Stimulated activated CD8-positive, alpha-beta memory T cell treated with anti-CD3 and anti-CD28 coated beads, Interleukin-15, amount 100 ng/mL, for 24 hours (primary cell): ENCODE results near the gene CRAT.

Experiments used
- DNase-seq: peaks from one replicate; pipeline ENCODE4 v3.0.0-alpha.2; 2020; ENCODE audit warnings: low read depth

The CRAT gene

DNA sequence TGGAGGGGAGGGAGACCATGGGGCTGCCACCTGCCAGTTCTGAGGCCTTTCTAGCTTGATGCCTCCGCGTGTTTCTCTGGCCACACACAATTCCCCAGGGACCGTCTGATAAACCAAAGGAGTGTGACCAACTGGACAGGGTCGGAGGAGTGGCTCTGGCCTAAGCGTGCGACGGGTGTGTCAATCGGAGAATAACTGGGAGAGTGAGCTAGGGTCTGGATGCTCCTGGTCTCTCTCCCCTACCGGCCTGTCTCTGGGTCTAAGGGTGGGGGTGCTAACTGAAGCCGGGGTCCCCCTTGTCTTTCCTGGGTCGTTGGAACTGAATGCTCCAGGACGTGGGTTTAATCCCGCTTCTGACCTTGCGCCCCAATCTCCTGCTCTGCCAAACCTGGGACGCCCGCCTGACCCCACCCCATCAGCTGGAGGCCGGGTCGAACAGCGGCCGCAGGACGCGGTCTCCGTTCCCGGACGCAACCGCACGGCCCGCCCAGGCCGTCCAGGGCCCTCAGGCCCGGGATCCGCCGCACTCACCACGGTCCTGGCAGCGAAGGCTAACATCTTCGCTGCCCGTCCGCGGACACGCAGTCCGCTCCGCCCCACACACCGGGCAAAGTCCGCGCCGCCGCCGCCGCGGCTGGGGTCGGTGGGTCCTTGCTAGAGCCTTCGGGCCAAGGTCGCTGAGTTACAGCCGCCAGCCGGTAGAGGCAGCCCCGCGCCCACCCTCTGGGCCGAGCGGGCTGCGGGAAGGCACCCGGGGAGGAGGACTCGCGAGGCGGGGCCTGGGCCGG, 447 bp downstream of the CRAT start:
- no peak for DNase-seq

DNA sequence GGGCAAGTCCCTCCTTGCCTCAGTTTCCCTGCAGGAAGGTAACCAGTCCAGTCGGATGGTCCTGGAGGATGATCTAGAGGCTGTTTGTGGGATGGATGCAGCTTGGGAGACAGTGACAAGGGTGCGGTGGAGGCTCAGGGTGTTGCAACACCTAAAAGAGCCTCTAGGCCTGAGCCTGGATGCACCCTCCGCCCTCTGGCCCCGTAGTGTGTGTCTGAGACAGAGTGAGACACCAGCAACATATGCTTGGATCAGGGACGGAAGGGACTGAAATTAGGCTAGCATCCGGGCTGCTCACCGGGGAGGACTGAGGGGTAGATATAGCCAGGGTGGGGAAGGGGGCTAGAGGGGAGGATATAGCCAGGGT, 1.1 kb downstream of the CRAT start:
- no peak for DNase-seq

DNA sequence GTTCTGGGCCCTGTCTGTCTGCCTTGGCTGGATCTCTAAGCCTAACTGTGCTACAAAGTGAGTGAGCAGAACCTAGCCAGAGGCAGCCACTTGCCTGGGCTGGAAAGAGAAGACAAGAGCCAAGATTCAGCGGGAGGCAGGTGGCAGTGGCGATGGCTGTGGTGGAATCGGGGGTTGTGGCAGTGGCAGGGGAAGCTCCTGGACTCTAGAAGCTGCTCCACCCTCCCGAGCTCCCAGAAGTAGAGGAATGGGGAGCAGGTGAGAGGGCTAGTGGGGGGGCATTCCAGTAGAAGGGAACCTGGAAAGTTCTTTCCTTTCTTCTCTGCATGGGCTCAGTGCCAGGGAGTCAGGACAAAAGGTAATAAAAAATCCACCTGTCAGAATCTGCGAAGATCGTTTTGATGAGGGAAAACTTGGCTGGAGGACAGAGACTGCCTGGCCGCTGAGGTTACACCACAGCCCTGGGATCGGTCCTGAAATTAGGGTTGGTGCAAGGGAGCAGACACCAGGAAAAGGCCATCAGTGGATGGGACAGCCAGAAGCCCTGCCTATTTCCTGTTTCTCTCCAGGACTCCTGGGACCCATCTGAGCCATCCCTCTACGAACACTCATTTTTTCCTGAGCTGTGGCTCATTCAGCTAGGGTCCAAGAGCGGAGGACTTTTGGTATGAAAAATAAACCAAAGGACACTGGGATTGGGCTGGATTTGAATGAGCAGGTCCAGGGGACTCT, 1.6 kb downstream of the CRAT start:
- no peak for DNase-seq

DNA sequence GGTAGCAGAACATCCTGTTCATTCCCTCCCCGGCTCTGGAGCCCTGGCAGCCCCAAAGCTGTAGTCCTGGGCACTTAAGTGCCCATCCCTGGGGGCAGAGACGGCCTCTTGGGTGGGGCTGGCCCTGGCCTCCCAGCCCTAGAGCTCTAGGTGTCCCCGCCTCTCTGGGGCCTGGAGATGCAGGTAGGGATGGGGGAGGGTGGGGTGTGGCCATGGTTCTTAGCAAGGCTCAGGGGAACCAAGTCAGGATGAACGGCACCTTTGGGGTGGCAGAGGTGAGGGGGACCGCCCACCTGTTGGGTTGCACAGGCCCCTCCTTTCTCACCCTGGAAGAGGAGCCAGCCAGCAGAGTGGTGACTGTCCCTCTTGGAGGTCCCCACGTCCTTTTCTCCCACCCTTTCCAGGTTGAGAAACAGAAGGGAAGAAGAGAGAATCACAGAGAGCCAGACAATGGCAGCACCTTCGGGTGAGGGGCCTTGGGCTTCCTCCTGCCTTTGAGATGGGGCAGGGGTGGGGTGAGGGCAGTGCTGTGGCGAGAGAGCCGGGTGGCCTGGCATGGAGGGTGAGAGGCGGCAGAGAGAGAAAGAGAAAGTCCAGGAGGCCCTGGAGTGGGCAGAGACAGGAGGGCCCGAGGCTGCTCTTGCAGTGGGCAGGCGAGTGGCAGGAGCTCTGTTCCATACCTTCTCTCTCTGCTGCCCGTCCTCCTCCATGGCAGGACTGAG, 2.3 kb downstream of the CRAT start:
- no peak for DNase-seq

DNA sequence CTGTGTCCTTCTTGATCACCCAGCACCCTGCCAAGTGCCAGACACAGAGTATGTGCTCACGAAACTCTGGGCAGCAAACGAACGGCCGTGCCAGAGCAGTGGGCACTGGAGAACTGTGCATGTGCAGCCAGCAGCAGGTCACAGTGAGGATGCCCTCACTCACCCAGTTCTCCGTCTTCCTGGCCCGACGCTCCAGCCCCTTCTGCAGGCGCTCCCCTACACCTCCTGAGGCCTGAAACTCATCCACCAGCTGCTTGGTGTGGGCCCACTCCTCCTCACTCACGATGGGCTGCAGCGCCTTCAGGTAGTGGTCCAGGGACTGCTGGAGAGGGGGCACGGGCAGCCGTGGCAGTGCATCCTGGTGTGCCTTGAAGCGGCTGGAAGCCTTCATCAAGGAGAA, 2.9 kb downstream of the CRAT start:
- no peak for DNase-seq

DNA sequence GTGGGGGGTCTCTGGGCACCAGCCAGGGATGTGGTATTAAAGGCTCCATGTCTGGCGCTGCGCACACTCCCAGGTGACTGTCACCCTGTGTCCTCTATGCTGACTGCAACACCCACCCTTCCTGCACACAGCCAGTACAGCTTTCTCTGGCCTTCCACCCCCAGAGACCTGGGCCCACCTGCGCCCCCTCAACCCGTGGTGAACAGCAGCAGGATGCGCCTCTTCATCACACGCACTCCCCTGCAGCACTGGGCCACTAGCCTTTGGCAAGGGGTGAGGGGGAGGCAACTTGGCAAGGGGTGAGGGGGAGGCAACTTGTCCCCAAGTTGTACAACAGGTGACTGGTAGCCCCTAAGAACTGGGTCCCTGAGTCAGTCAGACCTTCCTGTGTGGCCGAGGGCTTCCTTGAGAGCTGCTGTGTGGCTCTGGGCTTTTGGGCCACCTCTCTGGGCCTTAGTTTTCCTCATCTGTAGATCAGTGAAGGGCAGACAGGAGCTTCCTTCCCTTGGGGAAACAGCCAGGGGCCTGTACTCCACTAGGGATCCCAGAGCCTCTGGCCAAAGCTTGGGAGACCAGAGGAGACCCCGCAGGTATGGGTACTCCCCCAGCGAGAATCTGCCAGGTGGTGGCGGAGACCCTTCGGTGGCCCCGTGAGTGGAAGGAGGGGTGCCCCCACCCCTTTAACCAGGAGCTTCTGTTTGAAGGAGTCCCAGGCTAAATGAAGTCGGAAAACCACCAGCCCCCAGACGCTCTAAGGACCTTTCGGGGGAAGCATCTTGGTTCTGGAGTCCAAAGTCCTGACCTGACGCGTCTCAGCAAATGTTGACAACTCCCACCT, 4.5 kb downstream of the CRAT start:
- DNase-seq: no peak

DNA sequence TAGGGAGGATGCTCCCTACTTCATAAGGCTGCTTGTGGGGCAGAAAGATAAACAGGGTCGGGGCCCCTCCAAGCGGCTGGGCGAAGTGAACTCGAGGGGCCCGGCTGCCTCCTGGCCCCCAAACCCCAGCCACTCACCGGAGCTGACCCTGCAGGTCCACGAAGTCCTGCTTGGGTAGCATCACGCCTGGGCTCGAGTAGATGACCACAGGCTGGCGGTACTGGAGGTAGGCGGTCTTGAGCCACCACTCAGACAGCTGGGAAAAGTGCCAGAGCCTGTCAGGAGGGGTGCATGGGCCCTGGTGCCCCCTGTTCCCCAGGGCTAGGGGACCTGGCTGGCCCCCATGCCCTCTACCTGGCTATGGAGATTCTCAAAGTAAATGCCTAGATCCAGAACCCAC, 6.5 kb downstream of the CRAT start:
- DNase-seq: no peak

DNA sequence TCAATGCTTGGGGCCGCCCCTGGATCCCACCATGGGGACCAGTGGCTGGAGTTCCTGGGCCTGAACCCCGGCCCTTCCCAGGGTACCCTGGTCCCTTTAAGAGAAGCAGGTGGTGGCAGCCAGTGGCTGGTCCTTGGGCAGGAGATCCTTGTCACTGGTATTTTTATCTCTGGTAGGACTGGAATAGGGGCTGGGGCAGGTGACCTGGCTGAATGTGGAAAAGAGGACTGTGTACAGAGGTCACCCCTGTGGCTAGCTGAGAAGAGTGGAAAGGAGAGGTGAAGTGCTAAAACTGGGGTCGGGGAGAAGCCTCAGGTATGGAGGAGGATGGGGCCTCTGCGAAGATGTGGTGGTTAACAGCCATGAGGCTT, 7.0 kb downstream of the CRAT start:
- DNase-seq: no peak

DNA sequence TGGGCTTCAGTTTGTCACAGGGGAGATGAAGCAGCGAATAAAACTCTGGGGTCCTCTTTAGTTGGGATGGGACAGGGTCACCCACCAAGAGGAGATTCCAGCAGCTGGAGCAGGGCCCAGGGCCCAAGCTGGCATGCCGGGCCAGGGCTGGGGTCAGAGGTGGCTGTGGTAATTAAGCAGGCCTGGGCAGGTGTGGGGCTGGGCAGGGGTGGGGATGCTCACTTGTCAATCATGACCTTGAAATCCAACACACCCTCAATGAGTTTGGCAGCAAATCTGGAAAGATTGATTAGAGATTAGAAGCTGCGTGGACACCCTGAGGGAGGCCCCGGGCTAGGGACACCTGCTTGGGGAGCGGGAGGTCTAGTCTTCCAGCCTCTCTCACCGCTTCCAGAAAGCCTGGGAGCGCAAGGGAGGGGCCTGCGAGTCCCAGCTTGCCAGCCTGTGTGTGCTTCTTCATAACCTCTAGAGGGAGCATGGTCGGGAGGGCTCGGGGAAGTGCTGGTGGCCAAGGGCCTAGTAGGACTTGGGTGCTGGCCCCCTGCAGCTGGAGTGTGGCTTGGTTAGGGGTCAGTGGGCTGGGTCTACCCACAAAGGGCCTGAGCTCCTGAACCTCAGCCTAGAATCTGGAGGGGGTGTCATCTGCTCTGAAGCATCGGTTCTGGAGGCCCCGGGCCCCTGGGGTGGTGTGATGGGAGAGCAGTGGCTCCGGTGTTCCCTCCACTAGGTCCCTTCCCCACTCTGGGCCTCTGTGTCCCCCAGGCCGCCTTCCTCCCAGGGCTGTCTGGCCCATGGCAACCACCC, 7.6 kb downstream of the CRAT start:
- DNase-seq: no peak

DNA sequence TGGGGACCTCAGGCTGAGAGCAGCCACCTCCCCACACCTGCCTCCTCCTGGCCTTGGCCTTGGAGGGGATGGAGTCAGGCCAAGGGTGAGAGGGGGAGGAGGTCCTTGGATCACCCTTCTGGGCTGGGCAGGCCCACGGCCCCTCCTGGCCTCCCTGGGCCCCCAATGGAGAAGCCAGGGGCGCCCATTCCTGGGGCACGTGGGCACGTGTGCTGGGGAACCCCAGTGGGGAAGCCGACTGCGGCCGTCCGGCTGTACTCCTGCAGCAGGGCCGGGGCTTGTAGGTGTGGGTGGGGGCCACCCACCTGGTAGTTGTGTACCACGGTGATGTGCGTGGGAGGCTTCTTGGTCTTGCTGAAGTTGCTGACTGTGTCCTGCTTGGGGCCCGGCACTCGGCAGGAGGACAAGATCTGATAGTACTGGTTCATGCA, 8.5 kb downstream of the CRAT start:
- no peak for DNase-seq

DNA sequence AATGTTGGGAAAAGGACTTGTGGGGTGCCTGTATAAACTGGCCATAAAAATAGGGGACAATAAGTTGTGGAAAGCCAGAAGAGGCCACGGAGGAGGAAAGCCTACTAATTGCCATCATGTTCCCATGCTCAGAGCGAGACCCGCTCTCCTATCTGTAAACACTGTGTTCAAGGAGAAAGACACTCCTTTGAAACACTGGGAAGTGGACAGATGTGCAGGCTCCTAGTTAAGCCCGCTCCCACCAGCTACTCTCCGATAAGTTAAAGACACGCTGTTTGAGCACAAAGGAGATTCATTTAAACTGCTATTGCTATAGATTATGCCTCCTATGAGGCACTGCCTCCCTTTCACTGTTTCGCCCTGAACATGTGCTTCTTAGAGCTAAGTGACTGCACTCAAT, 9.3 kb downstream of the CRAT start:
- no peak for DNase-seq

DNA sequence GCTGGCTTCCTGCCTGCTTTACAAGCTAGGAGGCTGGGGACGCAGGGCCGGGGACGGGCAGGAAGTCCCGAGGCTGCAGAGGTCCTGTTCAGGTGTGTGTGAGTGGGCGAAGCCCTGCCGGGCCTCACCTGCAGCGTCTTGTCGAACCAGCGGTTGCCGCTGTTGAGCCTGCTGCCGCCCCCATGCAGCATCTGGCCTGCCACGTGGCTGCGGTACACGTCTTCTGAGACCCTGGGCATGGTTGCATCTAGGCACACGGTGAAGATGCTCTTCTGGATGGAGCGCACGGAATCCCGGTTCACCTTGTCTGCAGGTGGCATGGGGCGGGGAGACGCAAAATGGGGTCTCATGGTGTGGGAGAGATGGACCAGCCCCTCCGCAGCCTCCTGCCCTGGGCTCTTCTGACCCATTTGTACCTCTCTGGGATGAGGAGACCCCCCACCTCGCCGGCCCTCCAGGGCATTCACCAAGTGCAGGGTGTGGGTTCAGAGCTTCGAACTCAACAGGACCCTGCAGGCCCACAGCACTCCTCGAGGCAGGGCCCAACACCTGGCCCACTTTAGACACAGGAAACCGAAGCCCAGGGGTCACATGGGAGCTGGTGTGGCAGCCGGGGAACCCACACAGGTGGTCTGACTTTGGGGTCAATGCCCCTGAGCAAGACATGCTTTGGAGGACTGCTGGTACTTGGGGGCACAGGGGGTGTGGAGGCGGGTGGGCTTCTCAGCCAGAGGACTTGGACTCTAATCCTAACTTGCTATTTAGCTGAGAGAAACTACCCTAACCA, 10.0 kb downstream of the CRAT start:
- DNase-seq: no peak

DNA sequence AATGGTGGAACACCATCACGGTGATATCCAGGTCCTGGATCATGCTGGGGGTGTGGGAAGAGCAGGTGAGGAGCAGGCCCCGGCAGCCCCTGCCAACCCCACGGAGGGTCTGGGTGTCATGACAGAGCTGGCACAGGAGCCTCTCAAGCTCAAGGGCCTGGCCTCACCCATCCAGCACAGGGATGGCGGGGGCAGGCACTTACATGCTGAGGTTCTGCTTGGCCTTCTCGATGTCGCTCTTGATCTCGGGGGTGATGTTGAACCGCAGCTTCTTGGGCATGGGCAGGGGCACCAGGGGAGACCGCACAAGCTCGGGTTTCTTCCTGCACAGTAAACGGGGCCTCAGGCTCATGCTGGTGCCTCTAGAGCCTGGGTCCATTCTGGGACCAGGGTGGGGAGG, 12.3 kb downstream of the CRAT start:
- DNase-seq: no peak

DNA sequence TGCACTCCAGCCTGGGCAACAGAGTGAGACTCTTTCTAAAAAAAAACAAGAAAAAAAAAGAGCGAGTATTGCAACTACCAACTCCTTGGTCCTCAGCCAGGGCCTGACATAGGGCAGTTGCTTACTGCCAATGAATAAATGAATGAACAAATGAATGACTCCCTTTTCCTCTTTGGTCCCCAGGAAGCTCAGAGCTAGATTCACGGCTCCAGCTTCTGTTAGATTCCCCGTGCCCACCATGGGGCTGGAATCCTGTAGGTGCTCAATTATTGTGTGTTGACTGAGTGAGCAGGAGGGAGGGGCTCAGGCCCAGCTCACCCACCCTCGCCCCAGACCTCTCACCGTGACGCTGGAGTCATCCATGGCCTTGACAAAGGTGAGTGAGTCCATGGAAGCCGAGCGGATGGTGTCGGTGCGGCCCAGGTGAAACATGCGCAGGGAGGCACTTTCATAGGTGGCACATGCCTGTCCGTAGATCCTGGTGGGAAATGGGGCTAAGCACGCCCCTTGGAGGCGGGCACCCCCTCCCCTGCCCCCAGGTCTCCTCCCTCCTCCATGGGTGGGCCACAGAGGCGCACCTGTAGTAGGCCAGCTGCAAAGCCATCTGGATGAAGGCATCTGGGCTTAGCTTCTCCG, 12.8 kb downstream of the CRAT start:
- no peak for DNase-seq

DNA sequence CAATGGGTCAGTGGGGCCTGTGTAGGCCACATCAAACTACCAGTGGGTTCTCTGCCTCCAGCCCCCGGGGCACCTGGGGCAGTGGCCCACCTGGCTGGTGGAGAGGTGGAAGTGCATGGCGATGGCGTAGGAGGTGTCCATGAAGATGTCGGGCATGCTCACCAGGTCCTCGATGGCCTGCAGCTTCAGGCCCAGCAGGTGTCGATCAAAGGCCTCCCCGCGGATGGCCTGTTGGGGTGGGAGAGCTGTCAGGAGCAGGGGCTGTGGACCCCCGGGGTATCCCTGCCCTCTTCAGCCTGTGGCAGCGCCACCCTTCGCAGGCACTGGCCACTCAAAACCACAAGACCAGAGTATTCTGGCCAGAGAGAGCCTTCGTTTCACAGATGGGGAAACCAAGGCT, 14.7 kb downstream of the CRAT start:
- no peak for DNase-seq

DNA sequence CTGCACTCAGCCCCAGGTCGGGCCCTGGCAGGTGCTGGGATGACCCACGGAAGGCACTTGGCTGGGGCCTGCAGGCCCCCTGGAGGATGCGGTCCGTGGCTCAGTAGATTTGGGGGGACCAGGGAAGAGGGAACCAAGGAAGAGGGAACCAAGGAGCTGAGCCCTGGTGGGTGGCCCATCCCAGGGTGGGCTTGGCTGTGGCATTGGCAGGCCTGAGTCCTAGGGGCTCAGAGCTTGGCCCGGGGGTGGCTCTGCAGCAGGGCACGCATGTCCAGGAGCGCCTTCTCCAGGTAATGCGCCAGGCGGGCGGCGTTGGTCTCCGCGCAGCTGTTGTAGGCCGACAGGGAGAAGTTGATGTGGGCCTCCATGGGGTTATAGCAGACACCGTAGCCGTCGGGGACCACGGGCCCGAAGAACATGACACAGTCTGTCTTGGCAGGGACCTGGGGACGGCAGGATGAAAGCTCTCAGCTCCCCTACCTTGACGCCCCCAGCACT, 15.4 kb downstream of the CRAT start:
- no peak for DNase-seq

DNA sequence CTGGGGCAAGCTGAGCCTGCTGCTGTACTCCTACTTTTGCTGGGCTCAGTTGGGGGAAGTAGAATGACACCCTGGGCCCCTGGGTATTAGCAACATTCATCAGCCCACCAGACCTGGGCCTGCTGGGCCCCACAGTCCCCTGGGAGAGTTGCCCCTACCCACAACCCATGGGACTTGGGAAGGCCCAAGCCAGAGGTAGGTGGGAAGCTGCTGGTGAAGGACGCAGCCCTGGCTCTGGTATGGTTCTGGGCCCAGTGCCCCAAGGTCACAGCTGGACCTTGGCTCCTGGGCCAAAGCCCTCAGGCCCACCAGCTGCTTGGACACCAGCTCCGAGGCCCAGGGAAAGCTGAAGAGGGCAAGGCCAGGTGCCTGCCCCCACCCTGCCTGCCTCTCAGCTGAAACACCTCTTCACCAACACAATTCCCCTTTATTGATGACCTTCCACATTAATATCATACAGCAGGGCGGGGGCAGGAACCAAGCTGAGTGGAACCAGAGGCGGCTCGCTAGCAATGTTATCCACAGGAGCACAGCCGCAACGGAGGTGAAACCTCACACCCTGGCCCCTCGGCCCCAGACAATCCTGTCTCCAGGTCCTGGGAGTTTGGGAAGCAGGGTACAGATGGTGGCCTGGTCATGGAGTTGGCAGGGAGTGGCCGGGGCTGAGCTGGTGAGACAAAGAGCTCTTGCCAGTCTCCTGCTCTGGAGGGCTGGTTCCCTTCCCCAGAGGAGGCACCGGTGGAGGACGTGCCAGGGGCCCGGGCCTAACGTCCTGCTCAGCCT, 16.0 kb downstream of the CRAT start:
- DNase-seq: no peak

DNA sequence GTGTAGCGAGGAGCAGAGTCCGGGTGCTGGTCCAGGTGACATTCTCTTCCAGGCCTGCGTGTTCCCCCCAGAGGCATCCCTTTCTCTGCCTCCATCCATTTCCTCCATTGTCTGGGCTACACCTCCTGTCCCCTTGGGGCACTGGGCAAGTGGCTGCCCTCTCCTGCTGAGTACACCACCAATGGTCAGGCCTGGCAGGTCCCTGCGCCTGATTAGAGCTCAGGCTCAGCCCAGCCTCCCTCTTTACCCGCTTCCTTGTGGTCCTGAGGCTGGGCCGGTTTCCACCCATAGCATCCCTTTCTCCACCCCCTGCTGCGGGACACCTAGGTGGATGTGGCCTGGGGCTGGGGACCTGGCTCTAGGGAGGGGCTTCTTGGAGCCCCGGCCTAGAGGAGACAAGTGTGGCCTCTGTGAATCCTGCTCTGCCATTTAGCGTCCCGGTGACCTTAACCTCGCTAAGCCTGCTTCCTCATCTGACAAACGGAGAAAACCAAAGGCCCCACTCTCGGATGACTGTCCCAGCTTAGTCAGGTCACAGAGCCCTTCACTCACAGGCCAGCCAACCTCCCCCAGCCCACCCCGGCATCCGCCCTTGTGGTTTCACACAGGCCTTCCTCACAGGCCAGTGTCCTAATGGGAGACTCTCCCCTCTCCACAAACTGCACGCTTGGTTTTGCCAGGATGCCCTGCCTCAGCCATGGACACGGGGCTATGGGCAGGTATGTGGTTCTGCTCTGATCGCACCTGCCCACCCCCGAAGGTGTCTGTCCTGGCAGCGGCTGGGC, 16.8 kb downstream of the CRAT start:
- DNase-seq: no peak
